Activated CD8-positive, alpha-beta T cell treated with anti-CD3 and anti-CD28 coated beads, Interleukin-2, amount 10 ng/mL, durations not matched to agents 7 days and 5 days (primary cell): Measurements from ENCODE around the gene SPINK2. TPM values are rescaled to one million over a fixed set of nuclear protein-coding genes. Genes with fewer than 3 reads are reported as not detected.
A peak's percentile ranks its signal among the peaks of the same experiment; 100 is the strongest.

Experiments
- ATAC-seq: fragments of 150-1000 bp; cut with Tn5 transposase; one replicate; pipeline ENCODE4 v1.10.0; 2021; ENCODE audit warnings: moderate library complexity
- CTCF ChIA-PET: fragments of 350-600 bp; sonication (Branson Sonifier 250); formaldehyde crosslinking; loops from one replicate; lab custom pipeline; 2021; ENCODE audit warnings: antibody characterized with exemption; lab: Charles Lee
- POLR2A ChIA-PET: fragments of 350-600 bp; sonication (Branson Sonifier 250); formaldehyde crosslinking; loops from one replicate; lab custom pipeline; 2021; ENCODE audit warnings: antibody characterized with exemption; lab: Charles Lee
- DNase-seq: peaks from one replicate; pipeline ENCODE4 v3.0.0-alpha.2; 2020
- H3K27ac Mint-ChIP-seq: one replicate; pipeline ENCODE4 v1.8.0; 2021; ENCODE audit warnings: mild to moderate bottlenecking, mixed read lengths
- H3K27me3 Mint-ChIP-seq: one replicate; pipeline ENCODE4 v1.8.0; 2021; ENCODE audit warnings: low read depth, mixed read lengths
- H3K36me3 Mint-ChIP-seq: one replicate; pipeline ENCODE4 v1.8.0; 2021; ENCODE audit warnings: low read depth, mixed read lengths
- H3K4me1 Mint-ChIP-seq: one replicate; pipeline ENCODE4 v1.8.0; 2021; ENCODE audit warnings: low read depth, mixed read lengths
- H3K4me3 Mint-ChIP-seq: one replicate; pipeline ENCODE4 v1.8.0; 2021; ENCODE audit warnings: mild to moderate bottlenecking, mixed read lengths
- H3K9me3 Mint-ChIP-seq: one replicate; pipeline ENCODE4 v1.8.0; 2022; ENCODE audit warnings: mixed read lengths; ENCODE audit not compliant: insufficient read depth
- total RNA-seq, 2 experiments: library from RNA; stranded (reverse); gene quantifications; one replicate each; pipeline ENCODE4 v1.2.3, GENCODE V29; 2021

SPINK2 gene
- total RNA-seq, 2 experiments from 2014 or later, result 5.7 to 9.4 TPM

DNA sequence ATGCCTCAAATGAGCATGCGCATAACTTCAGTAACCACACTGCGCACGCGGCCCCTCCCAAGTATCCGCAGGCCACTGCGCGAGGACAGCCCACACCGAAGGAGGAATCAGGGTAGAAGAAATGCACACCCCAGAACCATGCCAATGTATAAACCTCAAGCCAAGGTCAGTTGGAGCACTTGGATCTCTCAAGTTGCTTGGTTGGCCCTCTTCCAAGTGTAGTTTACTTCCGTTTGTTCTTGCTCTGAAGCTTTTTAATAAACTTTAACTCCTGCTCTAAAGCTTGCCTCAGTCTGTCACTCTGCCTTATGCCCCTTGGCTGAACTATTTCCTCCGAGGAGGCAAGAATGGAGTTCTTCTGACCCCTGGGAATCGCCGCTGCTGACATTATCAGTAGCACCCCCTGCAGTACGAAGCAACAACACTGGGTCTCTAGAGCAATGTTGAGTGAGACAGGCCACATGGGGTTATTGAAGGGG lies 22.0 kb upstream of the SPINK2 start:
- POLR2A ChIA-PET, result interaction anchor here (0.6 kb wide), 1 partner anchor 123 kb away, joined by 3 read pairs; no protein-coding TSS in a partner anchor
- no peaks in the 10 kb centered on the region for H3K27me3 Mint-ChIP-seq
- no peaks in the 10 kb centered on the region for H3K9me3 Mint-ChIP-seq
- no peak for ATAC-seq
- CTCF ChIA-PET, result no interaction called here
- H3K4me1 Mint-ChIP-seq, result no peaks in the 10 kb centered on the region
- no peak overlapping the region for H3K4me3 Mint-ChIP-seq
- H3K36me3 Mint-ChIP-seq, result no peaks in the 10 kb centered on the region
- no peak overlapping the region for H3K27ac Mint-ChIP-seq
- no peak for DNase-seq

DNA sequence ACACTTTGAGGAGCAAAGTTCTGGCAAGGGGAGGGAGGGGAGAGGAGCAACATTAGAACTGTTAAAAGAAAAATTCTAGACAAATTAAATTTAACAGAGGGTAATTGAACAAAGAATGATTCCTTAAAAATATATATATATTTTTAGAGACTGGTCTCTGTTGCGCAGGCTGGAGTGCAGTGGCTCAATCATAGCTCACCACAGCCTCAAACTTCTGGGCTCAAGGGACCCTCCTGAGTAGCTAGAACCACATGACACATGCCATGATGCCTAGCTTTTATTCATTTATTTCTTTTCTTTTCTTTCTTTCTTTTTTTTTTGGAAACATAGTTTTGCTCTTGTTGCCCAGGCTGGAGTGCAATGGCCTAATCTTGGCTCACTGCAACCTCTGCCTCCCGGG lies 19.1 kb upstream of the SPINK2 start:
- H3K9me3 Mint-ChIP-seq, result no peaks in the 10 kb centered on the region
- CTCF ChIA-PET, result no interaction called here
- H3K27me3 Mint-ChIP-seq, result no peaks in the 10 kb centered on the region
- POLR2A ChIA-PET, result no interaction called here
- H3K4me3 Mint-ChIP-seq, result no peak overlapping the region
- no peak overlapping the region for H3K27ac Mint-ChIP-seq
- DNase-seq (no peak), ATAC-seq (no peak)
- H3K4me1 Mint-ChIP-seq, result peaks cover 11% of the 10 kb centered on the region
- H3K36me3 Mint-ChIP-seq, result no peaks in the 10 kb centered on the region

DNA sequence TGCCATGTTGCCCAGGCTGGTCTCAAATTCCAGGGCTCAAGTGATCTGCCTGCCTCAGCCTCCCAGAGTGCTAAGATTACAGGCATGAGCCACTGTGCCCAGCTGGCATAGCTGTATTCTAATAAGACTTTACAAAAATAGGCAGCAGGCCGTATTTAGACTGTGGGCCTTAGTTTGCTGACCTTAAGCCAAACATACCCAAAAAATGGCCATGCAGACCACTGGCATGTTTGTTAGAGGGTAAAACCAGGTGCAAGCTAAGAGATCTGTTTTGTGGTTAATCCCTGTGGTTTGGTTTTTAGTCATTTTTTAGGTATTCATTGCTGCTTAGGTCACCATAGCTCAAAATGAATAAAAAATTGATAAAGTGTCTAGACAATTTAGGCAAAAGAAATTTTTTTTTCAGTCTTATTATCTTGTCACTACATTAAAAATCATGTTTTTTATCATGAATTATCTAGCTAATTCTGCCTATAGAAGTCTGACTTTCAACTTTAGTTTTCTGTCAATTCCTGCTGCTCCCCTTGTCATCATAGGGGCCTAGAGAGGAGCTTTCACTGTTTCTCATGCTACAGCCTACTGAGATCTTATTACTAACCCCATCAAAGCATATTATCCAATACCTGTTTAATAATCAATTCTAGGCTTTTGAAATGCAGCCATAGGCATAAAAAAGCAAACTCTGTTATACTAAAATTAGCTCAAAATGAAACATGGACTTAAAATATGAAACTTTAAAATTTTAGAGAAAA lies 7.5 kb upstream of the SPINK2 start:
- H3K4me1 Mint-ChIP-seq, result peaks cover 25% of the 10 kb centered on the region
- H3K27ac Mint-ChIP-seq, result no peak overlapping the region
- ATAC-seq (peak; percentile 33), DNase-seq (no peak)
- ChIA-PET POLR2A (interaction anchor here (0.9 to 1.2 kb wide), 2 partner anchors 25 to 389 kb away, joined by 3 read pairs; no protein-coding TSS in a partner anchor), CTCF (interaction anchor here (0.9 to 2.1 kb wide), 4 partner anchors 10 to 393 kb away, joined by 3 to 7 read pairs (median 3); partner anchors contain the start of gene PAICS)
- peaks cover 6% of the 10 kb centered on the region for H3K36me3 Mint-ChIP-seq
- H3K4me3 Mint-ChIP-seq, result no peak overlapping the region
- H3K9me3 Mint-ChIP-seq, result no peaks in the 10 kb centered on the region
- H3K27me3 Mint-ChIP-seq, result peaks cover 10% of the 10 kb centered on the region

DNA sequence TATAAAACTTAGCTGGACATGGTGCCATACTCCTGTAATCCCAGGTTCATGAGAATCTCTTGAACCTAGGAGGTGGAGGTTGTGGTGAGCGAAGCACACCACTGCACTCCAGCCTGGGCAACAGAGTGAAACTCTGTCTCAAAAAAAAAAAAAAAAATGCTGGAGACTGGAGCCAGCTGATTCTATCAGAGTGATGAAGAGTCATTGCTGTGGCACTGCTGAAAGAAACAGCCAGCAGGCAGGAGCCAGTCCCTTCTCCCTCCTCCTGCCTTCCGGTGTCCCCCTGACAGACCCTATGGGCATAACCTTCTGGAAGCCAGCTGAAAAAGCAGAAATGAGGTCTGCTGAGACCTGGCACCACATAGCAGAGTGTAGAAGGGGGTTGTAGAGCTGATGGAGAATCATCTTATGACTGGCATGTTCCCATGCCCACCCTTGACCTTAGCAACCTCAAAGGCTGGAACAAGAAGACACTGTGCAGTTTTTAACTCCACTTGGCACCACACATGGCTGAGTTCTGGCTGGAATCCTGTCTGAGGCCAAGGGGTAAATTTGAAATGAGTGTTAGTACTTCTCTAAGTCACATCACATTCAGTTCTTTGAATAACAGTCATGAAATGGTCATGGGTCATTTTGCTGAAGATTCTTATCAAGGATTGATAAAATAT lies 2.6 kb upstream of the SPINK2 start:
- peaks cover 27% of the 10 kb centered on the region for H3K4me1 Mint-ChIP-seq
- peaks cover 11% of the 10 kb centered on the region for H3K9me3 Mint-ChIP-seq
- CTCF ChIA-PET, result interaction anchor here (0.8 to 1.4 kb wide), 2 partner anchors 12 to 43 kb away, joined by 3 to 5 read pairs; no protein-coding TSS in a partner anchor
- POLR2A ChIA-PET, result no interaction called here
- H3K36me3 Mint-ChIP-seq, result peaks cover 14% of the 10 kb centered on the region
- no peak overlapping the region for H3K4me3 Mint-ChIP-seq
- H3K27me3 Mint-ChIP-seq, result peaks cover 26% of the 10 kb centered on the region
- no peak overlapping the region for H3K27ac Mint-ChIP-seq
- no peak for ATAC-seq
- DNase-seq, result no peak

DNA sequence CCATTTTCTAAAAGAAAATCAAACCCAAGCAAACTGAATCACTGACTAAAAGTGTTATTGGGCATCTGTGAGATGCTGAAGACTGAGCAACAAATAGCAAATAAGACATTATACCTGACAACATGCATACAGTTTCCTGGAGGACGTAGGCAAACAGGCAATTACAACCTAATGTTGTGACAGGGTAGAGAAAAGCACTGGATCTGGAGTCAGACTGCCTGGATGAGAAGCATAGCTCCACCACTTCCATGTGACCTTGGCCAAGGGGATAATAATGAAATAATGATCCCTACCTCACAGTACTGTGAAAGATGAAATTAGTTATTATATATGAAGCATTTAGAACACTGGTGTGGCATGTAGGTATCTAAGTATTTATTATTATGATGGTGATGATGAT lies 2.7 kb downstream of the SPINK2 start:
- peak overlapping the region; percentile 44 for H3K4me3 Mint-ChIP-seq
- H3K9me3 Mint-ChIP-seq, result peaks cover 12% of the 10 kb centered on the region
- POLR2A ChIA-PET, result no interaction called here

DNA sequence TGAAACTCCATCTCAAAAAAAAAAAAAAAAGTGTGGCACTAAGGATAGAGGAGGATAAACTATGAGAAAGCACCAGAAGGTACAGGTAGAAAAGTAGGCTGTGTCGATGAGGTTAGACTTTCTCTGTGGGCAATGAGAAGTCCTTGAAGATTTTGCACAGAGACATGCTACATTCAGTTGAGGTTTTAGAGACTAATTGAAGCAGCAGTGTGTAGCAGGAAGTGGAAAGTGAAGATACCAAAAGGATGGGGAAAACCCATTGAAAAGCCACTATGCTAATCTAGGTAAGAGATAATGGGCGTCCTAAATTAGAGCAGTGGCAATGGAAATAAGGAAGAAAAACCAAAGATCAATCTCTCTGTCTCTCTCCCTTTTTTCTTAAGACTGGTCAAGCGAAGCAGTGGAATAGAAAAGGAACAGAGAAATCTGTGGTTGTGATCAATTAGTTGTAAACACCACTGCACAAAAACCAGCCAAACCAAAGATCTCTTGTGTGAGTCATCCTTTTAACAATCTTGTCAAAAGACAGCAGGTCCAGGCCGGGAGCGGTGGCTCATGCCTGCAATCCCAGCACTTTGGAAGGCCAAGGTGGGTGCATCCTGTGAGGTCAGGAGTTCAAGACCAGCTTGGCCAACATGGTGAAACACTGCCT lies 3.5 kb downstream of the SPINK2 start:
- H3K36me3 Mint-ChIP-seq, result peaks cover 10% of the 10 kb centered on the region
- peak overlapping the region; percentile 44 for H3K4me3 Mint-ChIP-seq
- POLR2A ChIA-PET, result interaction anchor here (1.0 kb wide), 1 partner anchor 430 kb away, joined by 3 read pairs; the partner anchor contains the start of gene AASDH
- H3K9me3 Mint-ChIP-seq, result peaks cover 12% of the 10 kb centered on the region
- ATAC-seq (peak; percentile 81), DNase-seq (peak; percentile 51)
- H3K27me3 Mint-ChIP-seq, result peaks cover 12% of the 10 kb centered on the region
- H3K27ac Mint-ChIP-seq, result peak overlapping the region; percentile 79
- CTCF ChIA-PET, result interaction anchor here (1.4 to 2.4 kb wide), 3 partner anchors 14 to 19 kb away, joined by 4 to 10 read pairs (median 7); no protein-coding TSS in a partner anchor
- peaks cover 35% of the 10 kb centered on the region for H3K4me1 Mint-ChIP-seq

More for the DNA sequence above, 2.7 kb downstream of the SPINK2 start:
- Mint-ChIP-seq H3K36me3 (peaks cover 12% of the 10 kb centered on the region), H3K4me1 (peaks cover 35% of the 10 kb centered on the region), H3K27ac (peak overlapping the region; percentile 79), H3K27me3 (peaks cover 16% of the 10 kb centered on the region)
- no peak for DNase-seq
- CTCF ChIA-PET, result interaction anchor here (0.9 to 1.4 kb wide), 2 partner anchors 16 to 18 kb away, joined by 3 to 4 read pairs; no protein-coding TSS in a partner anchor
- ATAC-seq, result no peak

DNA sequence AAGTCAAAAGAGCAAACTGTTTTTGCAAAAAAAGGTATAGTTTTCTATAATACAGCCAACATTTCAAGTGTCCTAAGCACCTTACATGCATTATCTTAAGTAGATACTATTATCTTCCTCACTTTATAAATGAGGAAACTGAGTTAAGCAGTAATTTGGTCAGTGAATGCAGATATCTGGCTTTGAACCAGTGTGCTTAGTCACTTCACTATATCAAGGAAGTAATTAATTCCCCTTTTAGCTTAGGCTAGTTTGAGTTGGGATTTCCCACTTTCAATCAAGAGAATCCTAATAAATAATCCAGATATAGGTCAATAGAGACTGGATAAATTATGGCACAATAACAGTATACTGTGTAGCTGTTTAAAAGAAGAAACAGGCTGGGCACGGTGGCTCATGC lies 14.8 kb downstream of the SPINK2 start:
- Mint-ChIP-seq H3K4me3 (no peak overlapping the region), H3K27me3 (peaks cover 3% of the 10 kb centered on the region), H3K27ac (no peak overlapping the region), H3K36me3 (peaks cover 4% of the 10 kb centered on the region), H3K4me1 (peaks cover 38% of the 10 kb centered on the region), H3K9me3 (no peaks in the 10 kb centered on the region)
- ChIA-PET CTCF (interaction anchor here (1.0 kb wide), 1 partner anchor 30 kb away, joined by 4 read pairs; no protein-coding TSS in a partner anchor), POLR2A (no interaction called here)
- ATAC-seq (no peak), DNase-seq (no peak)

DNA sequence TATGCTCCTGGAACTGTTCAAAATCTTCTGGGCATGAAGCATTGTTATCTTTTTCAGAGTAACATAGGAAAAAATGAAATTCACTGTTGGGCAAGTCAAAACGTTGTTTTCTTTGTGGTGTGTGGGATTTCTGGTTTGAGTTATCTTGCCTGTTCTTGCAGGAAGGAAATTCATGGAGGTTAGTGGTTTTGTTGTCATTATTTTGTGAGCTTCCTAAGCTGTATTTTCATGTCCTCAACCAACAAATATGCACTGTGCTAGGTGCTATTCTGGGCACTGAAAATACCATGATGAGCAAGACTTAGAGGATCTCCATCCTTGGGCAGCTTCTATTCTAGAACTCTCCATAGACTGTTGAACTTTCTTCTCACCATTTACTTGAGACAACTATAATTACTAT lies 16.9 kb downstream of the SPINK2 start:
- Mint-ChIP-seq H3K4me3 (peak overlapping the region; percentile 15), H3K27me3 (peaks cover 3% of the 10 kb centered on the region), H3K9me3 (no peaks in the 10 kb centered on the region), H3K36me3 (peaks cover 4% of the 10 kb centered on the region), H3K4me1 (peaks cover 51% of the 10 kb centered on the region), H3K27ac (peak overlapping the region; percentile 43)
- POLR2A ChIA-PET, result interaction anchor here (0.7 to 1.4 kb wide), 5 partner anchors 13 to 173 kb away, joined by 3 to 7 read pairs (median 3); partner anchors contain the start of gene NOA1
- peak; percentile 35 for ATAC-seq
- CTCF ChIA-PET, result interaction anchor here (1.0 to 2.6 kb wide), 8 partner anchors 12 to 379 kb away, joined by 3 to 30 read pairs (median 4); no protein-coding TSS in a partner anchor
- no peak for DNase-seq

DNA sequence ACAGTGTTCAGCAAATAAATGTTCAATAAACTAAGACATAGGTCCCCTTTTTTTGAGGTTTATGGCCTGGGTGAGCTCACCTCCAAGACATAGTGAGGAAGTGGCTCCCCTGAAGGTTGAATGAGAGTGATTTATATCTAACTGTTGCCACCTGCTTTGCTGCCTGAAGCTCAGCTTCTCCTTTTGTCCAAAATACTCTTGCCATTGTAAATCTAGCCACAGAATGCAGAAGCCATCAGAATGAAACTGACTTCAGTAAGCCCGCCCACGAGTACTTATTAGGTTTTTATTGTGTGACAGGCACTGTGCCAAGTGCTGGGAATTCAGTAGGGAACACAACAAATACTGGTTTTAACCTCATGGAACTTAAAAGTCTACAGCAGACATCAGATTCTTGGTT lies 18.0 kb downstream of the SPINK2 start:
- Mint-ChIP-seq H3K4me1 (peaks cover 56% of the 10 kb centered on the region), H3K27ac (peak overlapping the region; percentile 75), H3K27me3 (peaks cover 4% of the 10 kb centered on the region), H3K36me3 (peaks cover 4% of the 10 kb centered on the region), H3K4me3 (peak overlapping the region; percentile 9), H3K9me3 (no peaks in the 10 kb centered on the region)
- POLR2A ChIA-PET, result interaction anchor here (0.6 to 1.5 kb wide), 5 partner anchors 17 to 307 kb away, joined by 3 to 7 read pairs (median 4); partner anchors contain the start of gene NOA1
- peak; percentile 45 for ATAC-seq
- DNase-seq, result peak; percentile 49
- CTCF ChIA-PET, result interaction anchor here (0.6 to 2.6 kb wide), 14 partner anchors 10 to 378 kb away, joined by 3 to 30 read pairs (median 5); no protein-coding TSS in a partner anchor

DNA sequence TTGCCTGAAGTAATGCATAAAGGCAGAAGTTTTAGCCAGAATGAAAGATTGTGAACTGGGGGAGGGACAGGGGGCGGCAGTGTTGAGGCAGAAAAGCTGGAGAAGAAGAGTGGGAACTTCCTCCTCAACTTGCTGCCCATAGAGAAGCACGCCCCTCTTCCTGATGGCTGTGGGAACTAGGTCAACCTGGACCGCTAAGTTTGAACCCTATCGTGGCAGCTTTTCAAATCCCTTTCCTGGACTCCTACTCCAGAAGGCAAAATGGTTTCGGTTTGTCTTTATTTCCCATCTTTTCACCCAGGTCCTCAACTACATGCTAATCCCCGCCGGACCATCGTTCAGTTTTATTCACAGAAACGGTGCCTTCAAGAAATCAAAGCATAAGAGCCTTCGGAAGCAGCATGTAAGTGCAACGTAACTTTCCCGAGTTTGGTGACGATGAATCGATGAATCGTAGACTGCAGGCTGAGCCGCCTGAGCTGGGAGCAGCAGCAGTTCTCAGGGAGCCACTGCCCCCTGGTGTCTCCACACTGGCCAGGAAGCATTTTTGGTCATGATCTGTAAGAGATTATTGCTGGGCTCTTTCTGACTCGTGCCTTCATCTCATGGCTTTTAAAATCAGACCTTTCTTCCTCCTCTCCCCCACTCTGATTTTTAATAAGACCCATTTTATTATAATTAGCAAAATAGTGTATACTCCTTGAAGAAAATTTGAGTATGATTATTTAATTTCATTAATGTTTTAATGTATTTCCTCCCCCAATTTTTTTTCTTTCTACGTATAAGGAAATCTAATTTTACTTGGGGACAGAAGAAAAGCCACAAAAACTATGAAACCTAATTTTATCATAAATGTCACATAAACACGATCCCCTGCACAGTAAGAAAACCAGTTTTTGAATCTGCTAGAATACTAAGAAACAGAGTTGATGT lies 21.4 kb downstream of the SPINK2 start:
- H3K27me3 Mint-ChIP-seq, result peaks cover 8% of the 10 kb centered on the region
- no peaks in the 10 kb centered on the region for H3K36me3 Mint-ChIP-seq
- H3K4me3 Mint-ChIP-seq, result peak overlapping the region; percentile 83
- ChIA-PET POLR2A (interaction anchor here (0.7 to 1.0 kb wide), 3 partner anchors 36 to 145 kb away, joined by 3 read pairs; no protein-coding TSS in a partner anchor), CTCF (interaction anchor here (0.6 to 2.7 kb wide), 36 partner anchors 9 to 388 kb away, joined by 3 to 32 read pairs (median 4); partner anchors contain the start of gene HOPX)
- DNase-seq (peak; percentile 91), ATAC-seq (peak; percentile 95)
- H3K9me3 Mint-ChIP-seq, result no peaks in the 10 kb centered on the region
- peak overlapping the region; percentile 68 for H3K27ac Mint-ChIP-seq
- H3K4me1 Mint-ChIP-seq, result peaks cover 40% of the 10 kb centered on the region
